Measurements from ENCODE around the gene SLC35B2.

DNA sequence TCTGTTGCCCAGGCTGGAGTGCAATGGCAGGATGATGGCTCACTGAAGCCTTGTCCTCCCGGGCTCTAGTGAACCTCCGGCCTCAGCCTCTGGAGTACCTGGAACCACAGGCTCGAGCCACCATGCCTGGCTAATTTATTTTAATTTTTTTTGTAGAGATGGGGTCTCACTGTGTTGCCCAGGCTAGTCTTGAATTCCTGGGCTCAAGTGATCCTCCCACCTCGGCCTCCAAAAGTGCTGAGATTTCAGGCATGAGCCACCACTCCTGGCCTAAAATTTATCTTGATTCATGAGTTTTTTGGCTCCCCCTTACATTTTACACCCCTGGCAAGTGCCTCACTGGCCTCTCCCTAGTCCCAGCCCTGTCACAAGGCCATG lies 36.4 kb downstream of the SLC35B2 start:
- TF ChIP-seq, protein P1, sequence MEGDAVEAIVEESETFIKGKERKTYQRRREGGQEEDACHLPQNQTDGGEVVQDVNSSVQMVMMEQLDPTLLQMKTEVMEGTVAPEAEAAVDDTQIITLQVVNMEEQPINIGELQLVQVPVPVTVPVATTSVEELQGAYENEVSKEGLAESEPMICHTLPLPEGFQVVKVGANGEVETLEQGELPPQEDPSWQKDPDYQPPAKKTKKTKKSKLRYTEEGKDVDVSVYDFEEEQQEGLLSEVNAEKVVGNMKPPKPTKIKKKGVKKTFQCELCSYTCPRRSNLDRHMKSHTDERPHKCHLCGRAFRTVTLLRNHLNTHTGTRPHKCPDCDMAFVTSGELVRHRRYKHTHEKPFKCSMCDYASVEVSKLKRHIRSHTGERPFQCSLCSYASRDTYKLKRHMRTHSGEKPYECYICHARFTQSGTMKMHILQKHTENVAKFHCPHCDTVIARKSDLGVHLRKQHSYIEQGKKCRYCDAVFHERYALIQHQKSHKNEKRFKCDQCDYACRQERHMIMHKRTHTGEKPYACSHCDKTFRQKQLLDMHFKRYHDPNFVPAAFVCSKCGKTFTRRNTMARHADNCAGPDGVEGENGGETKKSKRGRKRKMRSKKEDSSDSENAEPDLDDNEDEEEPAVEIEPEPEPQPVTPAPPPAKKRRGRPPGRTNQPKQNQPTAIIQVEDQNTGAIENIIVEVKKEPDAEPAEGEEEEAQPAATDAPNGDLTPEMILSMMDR (IDR thresholded peaks at IDR 0.05): no peak
- TF ChIP-seq POLR2A (IDR thresholded peaks at IDR 0.05): no peak

Data from ovary (tissue), 3 donors.